Neuronal stem cell (in vitro differentiated cells): ENCODE data around the gene PDE4B.

Source experiments
- DNase-seq: peaks from one replicate; pipeline ENCODE4 v3.0.0-alpha.2; 2013; ENCODE audit warnings: low spot score
- H2AFZ ChIP-seq: one replicate; pipeline ENCODE4 v1.6.1; 2013; ENCODE audit warnings: mild to moderate bottlenecking, low read length, inconsistent platforms
- H2AK5ac ChIP-seq: 2 replicates; pipeline ENCODE4 v1.6.1; 2013; ENCODE audit warnings: low read depth, mild to moderate bottlenecking, inconsistent platforms, low read length, moderate library complexity, mixed read lengths
- H2BK120ac ChIP-seq: 2 replicates; pipeline ENCODE4 v1.6.1; 2013; ENCODE audit warnings: low read depth, mild to moderate bottlenecking, inconsistent platforms, low read length, moderate library complexity, mixed read lengths
- H2BK12ac ChIP-seq: one replicate; pipeline ENCODE4 v1.6.1; 2013; ENCODE audit warnings: low read length, inconsistent platforms
- H2BK15ac ChIP-seq: 2 replicates; pipeline ENCODE4 v1.6.1; 2013; ENCODE audit warnings: mild to moderate bottlenecking, low read length, inconsistent platforms, mixed read lengths
- H2BK5ac ChIP-seq: one replicate; pipeline ENCODE4 v1.6.1; 2013; ENCODE audit warnings: inconsistent platforms, mild to moderate bottlenecking, low read length, moderate library complexity
- H3K14ac ChIP-seq: one replicate; pipeline ENCODE4 v1.6.1; 2013; ENCODE audit warnings: low read length, inconsistent platforms
- H3K18ac ChIP-seq: 2 replicates; pipeline ENCODE4 v1.6.1; 2013; ENCODE audit warnings: low read length, inconsistent platforms
- H3K23ac ChIP-seq: 2 replicates; pipeline ENCODE4 v1.6.1; 2013; ENCODE audit warnings: low read depth, mild to moderate bottlenecking, mixed read lengths, low read length, inconsistent platforms; ENCODE audit not compliant: poor library complexity
- H3K27ac ChIP-seq: replicated peaks from 3 replicates; pipeline ENCODE4 v1.5.1; 2013; ENCODE audit warnings: low read length, inconsistent platforms
- H3K27me3 ChIP-seq, 3 experiments: 2 replicates each; pipeline ENCODE4 v1.6.1; 2013; ENCODE audit warnings: low read length in 3 of 3, mild to moderate bottlenecking in 2 of 3, inconsistent platforms in 1 of 3, low read depth in 1 of 3, mixed read lengths in 1 of 3, moderate library complexity in 1 of 3; ENCODE audit not compliant: control insufficient read depth in 3 of 3, insufficient read depth in 3 of 3
- H3K36me3 ChIP-seq, 2 donors: replicated peaks in 1 of 2; 2 replicates each; pipeline ENCODE4 v1.6.1; 2013; ENCODE audit warnings: low read length in 2 of 2; ENCODE audit not compliant: control insufficient read depth in 2 of 2, insufficient read depth in 2 of 2
- H3K4ac ChIP-seq: 2 replicates; pipeline ENCODE4 v1.6.1; 2013; ENCODE audit warnings: inconsistent platforms, mild to moderate bottlenecking, low read length, moderate library complexity
- H3K4me1 ChIP-seq, 2 donors: 1 replicate in 1 of 2; 2 replicates in 1 of 2; pipeline ENCODE4 v1.6.1; 2013; ENCODE audit warnings: low read length in 2 of 2, low read depth in 1 of 2; ENCODE audit not compliant: control insufficient read depth in 2 of 2, insufficient read depth in 1 of 2
- H3K4me2 ChIP-seq: one replicate; pipeline ENCODE4 v1.6.1; 2013; ENCODE audit warnings: mild to moderate bottlenecking, low read length, inconsistent platforms; ENCODE audit not compliant: insufficient read depth, poor library complexity, severe bottlenecking
- H3K4me3 ChIP-seq, 2 donors: 2 replicates each; pipeline ENCODE4 v1.5.1; 2013; ENCODE audit warnings: low read length in 2 of 2, mild to moderate bottlenecking in 2 of 2, inconsistent platforms in 1 of 2, moderate library complexity in 1 of 2
- H3K79me1 ChIP-seq: one replicate; pipeline ENCODE4 v1.6.1; 2013; ENCODE audit warnings: low read depth, mild to moderate bottlenecking, inconsistent platforms, low read length, moderate library complexity
- H3K9ac ChIP-seq: one replicate; pipeline ENCODE4 v1.6.1; 2013; ENCODE audit warnings: mild to moderate bottlenecking, low read depth, low read length, inconsistent platforms; ENCODE audit not compliant: poor library complexity
- H3K9me3 ChIP-seq, 2 donors: replicated peaks in 1 of 2; 2 replicates each; pipeline versions ENCODE3 to v1.6.1; 2013; ENCODE audit warnings: low read length in 2 of 2, mild to moderate bottlenecking in 2 of 2, inconsistent platforms in 1 of 2, low read depth in 1 of 2, mixed read lengths in 1 of 2, moderate library complexity in 1 of 2; ENCODE audit not compliant: control insufficient read depth in 2 of 2, insufficient read depth in 1 of 2
- H4K8ac ChIP-seq: one replicate; pipeline ENCODE4 v1.6.1; 2013; ENCODE audit warnings: low read depth, mild to moderate bottlenecking, inconsistent platforms, low read length, moderate library complexity
- H4K91ac ChIP-seq: one replicate; pipeline ENCODE4 v1.6.1; 2013; ENCODE audit warnings: low read length, low read depth, mild to moderate bottlenecking, inconsistent platforms; ENCODE audit not compliant: poor library complexity
- WGBS, 2 donors: extraction: QIAGEN DNeasy Blood & Tissue Kit; methylation state at CpG; one replicate each; pipeline ENCODE4 v1.1.7; 2013; ENCODE audit warnings: missing lambda C conversion rate in 2 of 2, mixed read lengths in 1 of 2; ENCODE audit not compliant: insufficient read length in 2 of 2, insufficient replicate concordance in 1 of 2; ENCODE audit errors: extremely low coverage in 2 of 2; 5-methylcytosine and 5-hydroxymethylcytosine counted together

Gene PDE4B

GRCh38 chr1:66290761-66291530, 498.3 kb downstream of the PDE4B start:
- Histone ChIP-seq H4K91ac (no peak overlapping the region), H3K14ac (no peak overlapping the region), H3K4ac (no peak overlapping the region), H3K4me1 (peaks cover 0 to 2% of the 10 kb centered on the region in 2 donors), H3K27me3 (no peaks in the 10 kb centered on the region), H3K36me3 (no peaks in the 10 kb centered on the region), H2BK12ac (no peak overlapping the region), H2BK120ac (no peak overlapping the region), H3K79me1 (no peaks in the 10 kb centered on the region), H3K4me2 (no peak overlapping the region), H3K4me3 (no peak overlapping the region), H2AFZ (no peak overlapping the region), H2AK5ac (no peak overlapping the region), H2BK15ac (no peak overlapping the region), H3K18ac (no peak overlapping the region), H3K23ac (no peak overlapping the region), H3K9me3 (no peaks in the 10 kb centered on the region), H2BK5ac (no peak overlapping the region), H4K8ac (no peak overlapping the region), H3K9ac (no peak overlapping the region), H3K27ac (no peak overlapping the region)
- no CpG with 5 or more reads among the region's 1 CpG for WGBS, 2 donors
- no peak for DNase-seq

DNA sequence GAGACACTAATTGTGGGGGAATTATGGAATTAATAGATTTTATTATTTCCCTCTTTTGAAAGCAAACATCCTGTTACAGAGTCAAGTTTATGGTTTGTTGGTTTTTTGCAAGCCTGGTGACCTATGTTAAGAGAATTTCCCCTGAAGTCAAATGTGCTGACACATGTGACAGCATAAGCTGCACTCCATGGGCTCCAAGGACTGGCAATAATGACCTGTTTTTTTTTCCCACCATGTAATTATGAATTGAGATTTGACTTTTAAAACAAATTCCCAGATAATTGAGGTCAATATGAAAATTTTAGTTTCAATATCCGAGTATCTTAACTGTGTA, 498.8 kb downstream of the PDE4B start:
- no CpG with 5 or more reads among the region's 1 CpG for WGBS, 2 donors
- H2AFZ ChIP-seq: no peak overlapping the region
- H3K4me1 ChIP-seq: peaks cover 0 to 2% of the 10 kb centered on the region in 2 donors
- H3K9me3 ChIP-seq: no peaks in the 10 kb centered on the region
- no peak overlapping the region for H2BK5ac ChIP-seq
- no peaks in the 10 kb centered on the region for H3K27me3 ChIP-seq
- no peak overlapping the region for H2BK12ac ChIP-seq
- H3K4me2 ChIP-seq: no peak overlapping the region
- H4K8ac ChIP-seq: no peak overlapping the region
- H3K4me3 ChIP-seq: no peak overlapping the region
- no peak overlapping the region for H2BK120ac ChIP-seq
- H2AK5ac ChIP-seq: no peak overlapping the region
- H3K23ac ChIP-seq: no peak overlapping the region
- no peak for DNase-seq
- H3K27ac ChIP-seq: no peak overlapping the region
- H3K9ac ChIP-seq: no peak overlapping the region
- H3K18ac ChIP-seq: no peak overlapping the region
- no peak overlapping the region for H4K91ac ChIP-seq
- no peaks in the 10 kb centered on the region for H3K79me1 ChIP-seq
- no peak overlapping the region for H3K14ac ChIP-seq
- H3K4ac ChIP-seq: no peak overlapping the region
- H3K36me3 ChIP-seq: no peaks in the 10 kb centered on the region
- no peak overlapping the region for H2BK15ac ChIP-seq

DNA sequence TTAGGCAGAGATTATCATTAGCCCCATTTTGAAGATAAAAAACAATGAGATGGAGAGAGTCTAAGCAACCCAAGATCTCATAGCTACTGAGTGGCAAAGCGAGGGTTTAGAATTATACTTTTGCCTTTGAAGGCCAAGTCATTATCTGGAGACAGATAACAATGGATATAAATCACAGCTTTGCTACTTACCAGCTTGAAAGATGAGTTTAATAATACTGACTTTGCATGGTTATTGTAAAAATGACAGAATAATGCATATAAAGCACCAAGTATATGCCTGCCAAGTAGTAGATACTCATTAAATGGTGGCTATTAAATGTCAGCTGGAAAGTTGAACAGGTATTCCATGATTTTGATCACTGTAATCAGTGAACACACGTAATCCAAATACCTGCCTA, 499.6 kb downstream of the PDE4B start:
- Histone ChIP-seq H3K9me3 (no peaks in the 10 kb centered on the region), H3K4ac (no peak overlapping the region), H2AK5ac (no peak overlapping the region), H3K4me1 (peaks cover 0 to 2% of the 10 kb centered on the region in 2 donors), H2AFZ (no peak overlapping the region), H3K9ac (no peak overlapping the region), H3K4me2 (no peak overlapping the region), H3K18ac (no peak overlapping the region), H3K23ac (no peak overlapping the region), H2BK5ac (no peak overlapping the region), H2BK12ac (no peak overlapping the region), H2BK120ac (no peak overlapping the region), H3K79me1 (no peaks in the 10 kb centered on the region), H3K27me3 (no peaks in the 10 kb centered on the region), H2BK15ac (no peak overlapping the region), H3K27ac (no peak overlapping the region), H3K36me3 (no peaks in the 10 kb centered on the region), H3K4me3 (no peak overlapping the region), H3K14ac (no peak overlapping the region), H4K91ac (no peak overlapping the region), H4K8ac (no peak overlapping the region)
- DNase-seq: no peak
- no CpG with 5 or more reads among the region's 2 CpGs for WGBS, 2 donors

DNA sequence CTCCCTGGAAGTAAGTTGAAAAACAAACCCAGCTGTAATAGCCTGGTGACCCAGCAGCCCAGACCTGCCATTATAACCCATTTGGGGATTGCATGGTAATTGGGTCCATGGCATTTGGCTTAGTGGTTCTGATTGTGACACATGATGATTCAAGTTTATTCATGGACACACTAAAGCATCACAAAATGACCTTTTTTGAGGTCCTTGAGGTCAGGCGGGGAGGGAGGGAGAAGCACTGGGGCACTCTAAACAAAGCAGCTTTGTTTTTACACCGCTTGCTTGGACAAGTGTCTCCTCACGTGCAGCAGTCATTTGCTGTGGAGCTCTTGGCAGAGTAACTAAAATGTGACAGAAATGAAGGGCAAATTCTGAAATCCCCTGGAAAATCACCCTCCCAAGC, 500.2 kb downstream of the PDE4B start:
- H3K4me3 ChIP-seq: no peak overlapping the region
- no CpG with 5 or more reads among the region's 3 CpGs for WGBS, 2 donors
- no peak for DNase-seq

More for the DNA sequence above, 500.2 kb downstream of the PDE4B start:
- no peak overlapping the region for H2BK12ac ChIP-seq
- H3K23ac ChIP-seq: no peak overlapping the region
- no peak overlapping the region for H3K9ac ChIP-seq
- no peak overlapping the region for H3K18ac ChIP-seq
- no peak overlapping the region for H3K27ac ChIP-seq
- H2AFZ ChIP-seq: no peak overlapping the region
- no peak overlapping the region for H2AK5ac ChIP-seq
- no peak overlapping the region for H3K14ac ChIP-seq
- no peak overlapping the region for H4K8ac ChIP-seq
- no peak overlapping the region for H2BK15ac ChIP-seq
- no peaks in the 10 kb centered on the region for H3K9me3 ChIP-seq
- H3K36me3 ChIP-seq: no peaks in the 10 kb centered on the region
- H3K4me1 ChIP-seq: peaks cover 0 to 2% of the 10 kb centered on the region in 2 donors
- no peak overlapping the region for H2BK120ac ChIP-seq
- no peaks in the 10 kb centered on the region for H3K27me3 ChIP-seq
- H3K4me2 ChIP-seq: no peak overlapping the region
- H2BK5ac ChIP-seq: no peak overlapping the region
- H3K4ac ChIP-seq: no peak overlapping the region
- no peak overlapping the region for H4K91ac ChIP-seq
- H3K79me1 ChIP-seq: no peaks in the 10 kb centered on the region
